Subcutaneous adipose tissue (tissue), 4 donors: ENCODE measurements around the gene PDP2. TPM values are rescaled to one million over a fixed set of nuclear protein-coding genes. Genes with fewer than 3 reads are reported as not detected.

ENCODE experiments used
- total RNA-seq, 4 donors: library from RNA; depleted of rRNA; stranded (reverse); fragments of >200 nt; gene quantifications; one replicate each; pipeline ENCODE4 v1.1.0, GENCODE V29; 2016
- TF ChIP-seq, protein P1 (sequence below): fragments of 450-650 bp; IDR thresholded peaks from one replicate; pipeline ENCODE4 v1.5.1; 2016; ENCODE audit warnings: low read depth, mild to moderate bottlenecking, control low read depth, antibody characterized with exemption, moderate library complexity

PDP2 gene
- total RNA-seq, 4 donors from 2014 or later, result 16.5 to 43.3 (median 31.1) TPM

DNA sequence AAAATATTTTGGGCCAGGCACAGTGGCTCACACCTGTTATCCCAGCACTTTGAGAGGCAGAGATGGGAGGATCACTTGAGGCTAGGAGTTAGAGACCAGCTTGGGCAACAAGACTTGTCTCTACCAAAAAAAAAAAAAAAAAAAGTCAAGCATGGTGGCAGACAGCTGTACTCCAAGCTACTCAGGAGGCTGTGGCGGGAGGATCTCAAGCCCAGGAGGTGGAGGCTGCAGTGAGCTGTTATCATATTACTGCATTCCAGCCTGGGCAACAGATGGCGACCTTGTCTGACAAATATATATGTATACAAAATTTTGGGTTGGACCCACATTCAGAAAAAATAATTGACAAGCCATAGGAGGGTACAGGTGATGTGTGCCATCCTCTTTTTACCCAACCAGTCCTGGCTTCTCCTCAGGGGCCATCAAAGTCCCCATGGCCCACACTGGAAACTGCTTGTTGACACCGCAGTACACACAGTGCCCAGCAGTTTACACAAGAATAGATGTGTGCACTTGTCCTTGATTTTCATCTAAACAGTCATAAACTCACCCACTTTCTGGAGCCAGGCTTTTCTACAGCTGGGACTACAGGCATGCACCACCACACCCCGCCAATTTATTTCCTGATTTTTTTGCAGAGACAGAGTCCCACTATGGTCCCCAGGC lies 56.7 kb downstream of the PDP2 start:
- TF ChIP-seq, protein P1, sequence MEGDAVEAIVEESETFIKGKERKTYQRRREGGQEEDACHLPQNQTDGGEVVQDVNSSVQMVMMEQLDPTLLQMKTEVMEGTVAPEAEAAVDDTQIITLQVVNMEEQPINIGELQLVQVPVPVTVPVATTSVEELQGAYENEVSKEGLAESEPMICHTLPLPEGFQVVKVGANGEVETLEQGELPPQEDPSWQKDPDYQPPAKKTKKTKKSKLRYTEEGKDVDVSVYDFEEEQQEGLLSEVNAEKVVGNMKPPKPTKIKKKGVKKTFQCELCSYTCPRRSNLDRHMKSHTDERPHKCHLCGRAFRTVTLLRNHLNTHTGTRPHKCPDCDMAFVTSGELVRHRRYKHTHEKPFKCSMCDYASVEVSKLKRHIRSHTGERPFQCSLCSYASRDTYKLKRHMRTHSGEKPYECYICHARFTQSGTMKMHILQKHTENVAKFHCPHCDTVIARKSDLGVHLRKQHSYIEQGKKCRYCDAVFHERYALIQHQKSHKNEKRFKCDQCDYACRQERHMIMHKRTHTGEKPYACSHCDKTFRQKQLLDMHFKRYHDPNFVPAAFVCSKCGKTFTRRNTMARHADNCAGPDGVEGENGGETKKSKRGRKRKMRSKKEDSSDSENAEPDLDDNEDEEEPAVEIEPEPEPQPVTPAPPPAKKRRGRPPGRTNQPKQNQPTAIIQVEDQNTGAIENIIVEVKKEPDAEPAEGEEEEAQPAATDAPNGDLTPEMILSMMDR, result no peak

DNA sequence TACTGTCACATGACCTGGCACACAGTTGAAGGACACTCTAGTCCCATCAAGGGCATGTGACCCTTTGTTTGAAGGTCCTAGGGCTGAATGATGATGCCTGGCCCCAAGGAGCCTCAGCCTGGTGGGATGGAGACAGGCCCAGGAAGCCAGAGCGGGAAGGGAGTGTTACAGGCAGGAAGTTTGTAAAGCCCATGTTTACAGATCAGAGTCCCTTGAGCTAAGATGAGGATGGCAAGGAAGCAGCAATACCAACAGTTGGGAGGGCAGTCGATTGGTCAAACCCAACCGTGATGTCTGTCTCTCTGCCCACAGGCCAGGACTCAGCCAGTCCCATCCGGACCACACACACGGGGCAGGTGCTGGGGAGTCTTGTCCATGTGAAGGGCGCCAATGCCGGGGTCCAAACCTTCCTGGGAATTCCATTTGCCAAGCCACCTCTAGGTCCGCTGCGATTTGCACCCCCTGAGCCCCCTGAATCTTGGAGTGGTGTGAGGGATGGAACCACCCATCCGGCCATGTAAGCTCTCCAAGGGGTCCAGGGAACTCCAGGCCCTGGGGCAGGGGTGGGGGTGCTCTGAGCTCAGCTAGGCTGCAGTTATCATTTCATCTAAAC lies 57.5 kb downstream of the PDP2 start:
- TF ChIP-seq, protein P1, result no peak

DNA sequence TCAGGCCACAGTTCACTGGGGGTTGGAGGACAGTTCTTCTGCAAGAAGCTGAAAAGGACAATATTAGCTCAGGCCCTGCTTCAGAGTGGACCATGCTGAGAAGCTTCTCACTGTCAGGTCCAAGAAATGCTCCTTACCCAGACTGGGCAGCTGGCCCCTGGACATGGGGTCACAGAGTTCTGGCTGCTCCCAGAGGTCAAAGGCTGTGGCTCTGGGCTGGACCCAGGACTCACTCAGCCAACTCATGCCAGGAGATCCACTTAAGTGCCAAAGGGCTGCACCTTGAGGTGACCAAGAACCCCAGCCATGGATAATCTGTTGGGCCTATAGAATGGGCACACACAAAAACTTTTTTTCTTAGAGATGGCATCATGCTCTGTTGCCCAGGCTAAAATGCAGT lies 59.1 kb downstream of the PDP2 start:
- TF ChIP-seq, protein P1, result no peak

DNA sequence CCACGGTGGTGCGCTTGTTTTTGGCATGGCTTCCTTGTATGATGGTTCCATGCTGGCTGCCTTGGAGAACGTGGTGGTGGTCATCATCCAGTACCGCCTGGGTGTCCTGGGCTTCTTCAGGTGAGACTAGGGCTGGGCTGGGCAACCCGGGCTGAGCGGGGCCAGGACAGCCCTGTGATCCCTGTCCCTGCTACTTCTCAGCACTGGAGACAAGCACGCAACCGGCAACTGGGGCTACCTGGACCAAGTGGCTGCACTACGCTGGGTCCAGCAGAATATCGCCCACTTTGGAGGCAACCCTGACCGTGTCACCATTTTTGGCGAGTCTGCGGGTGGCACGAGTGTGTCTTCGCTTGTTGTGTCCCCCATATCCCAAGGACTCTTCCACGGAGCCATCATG lies 59.9 kb downstream of the PDP2 start:
- TF ChIP-seq, protein P1, result no peak

Other genes with a start within 250 kb of the PDP2 start
- gene CMTM4, start 183.8 kb upstream of the PDP2 start, total RNA-seq, result 10 to 100 TPM; 12.1 to 16.0 (median 13.0) TPM
- gene DYNC1LI2, start 128.9 kb upstream of the PDP2 start, total RNA-seq, result 100 to 1,000 TPM; 123 to 210 (median 165) TPM
- under 1 TPM in 2 of 4 donors, not detected in 2; 0.33 to 0.68 TPM for gene TERB1, start 78.9 kb upstream of the PDP2 start, total RNA-seq
- 10 to 100 TPM; 38.2 to 56.4 (median 46.4) TPM for gene NAE1, start 49.5 kb upstream of the PDP2 start, total RNA-seq
- gene CA7, start 36.1 kb upstream of the PDP2 start, total RNA-seq, result not detected
- gene CDH16, start 38.4 kb downstream of the PDP2 start, total RNA-seq, result not detected
- gene RRAD, start 45.0 kb downstream of the PDP2 start, total RNA-seq, result 10 to 100 TPM in 2 of 4 donors, 1 to 10 TPM in 2; 2.4 to 15.9 (median 9.8) TPM
- 10 to 100 TPM; 59.2 to 67.0 (median 63.7) TPM for gene CIAO2B, start 53.9 kb downstream of the PDP2 start, total RNA-seq
- gene CES2, start 55.0 kb downstream of the PDP2 start, total RNA-seq, result 10 to 100 TPM; 26.9 to 56.7 (median 35.1) TPM
- gene CES3, start 80.8 kb downstream of the PDP2 start, total RNA-seq, result 1 to 10 TPM in 3 of 4 donors, under 1 TPM in 1; 0.16 to 3.1 (median 1.9) TPM
- gene CES4A, start 108.1 kb downstream of the PDP2 start, total RNA-seq, result 10 to 100 TPM in 1 of 4 donors, 1 to 10 TPM in 3; 5.4 to 25.2 (median 6.6) TPM
- gene CBFB, start 148.6 kb downstream of the PDP2 start, total RNA-seq, result 10 to 100 TPM; 35.2 to 46.2 (median 42.4) TPM
- 10 to 100 TPM; 15.1 to 30.1 (median 19.1) TPM for gene PHAF1, start 229.4 kb downstream of the PDP2 start, total RNA-seq